H9 (cell line): Measurements from ENCODE around the gene TMA7B. TPM values are rescaled to one million over a fixed set of nuclear protein-coding genes. Genes with fewer than 3 reads are reported as not detected.

ENCODE experiments used
- DNase-seq: peaks from one replicate; pipeline ENCODE4 v3.0.0-alpha.2; 2017
- H2AFZ ChIP-seq: one replicate; pipeline ENCODE4 v1.6.1; 2013; ENCODE audit warnings: mild to moderate bottlenecking, low read length, control low read depth, moderate library complexity
- H2AK5ac ChIP-seq: 2 replicates; pipeline ENCODE4 v1.6.1; 2013; ENCODE audit warnings: low read length, control low read depth, mixed read lengths; ENCODE audit not compliant: insufficient read length
- H2BK120ac ChIP-seq: one replicate; pipeline ENCODE4 v1.6.1; 2013; ENCODE audit warnings: low read depth, mild to moderate bottlenecking, low read length, control low read depth, inconsistent platforms; ENCODE audit not compliant: poor library complexity, severe bottlenecking
- H2BK12ac ChIP-seq: 2 replicates; pipeline ENCODE4 v1.6.1; 2013; ENCODE audit warnings: low read length, control low read depth, mixed read lengths, low read depth; ENCODE audit not compliant: insufficient read length
- H2BK15ac ChIP-seq: 2 replicates; pipeline ENCODE4 v1.6.1; 2013; ENCODE audit warnings: low read depth, low read length, control low read depth
- H2BK20ac ChIP-seq: one replicate; pipeline ENCODE4 v1.6.1; 2013; ENCODE audit warnings: low read depth, mild to moderate bottlenecking, low read length, control low read depth, inconsistent platforms; ENCODE audit not compliant: poor library complexity, severe bottlenecking
- H2BK5ac ChIP-seq: 2 replicates; pipeline ENCODE4 v1.6.1; 2013; ENCODE audit warnings: low read length, control low read depth, mixed read lengths; ENCODE audit not compliant: insufficient read length
- H3K14ac ChIP-seq: 2 replicates; pipeline ENCODE4 v1.6.1; 2013; ENCODE audit warnings: low read length, control low read depth; ENCODE audit not compliant: insufficient read depth
- H3K18ac ChIP-seq: 2 replicates; pipeline ENCODE4 v1.6.1; 2013; ENCODE audit warnings: low read depth, mild to moderate bottlenecking, mixed read lengths, low read length, control low read depth; ENCODE audit not compliant: insufficient read length
- H3K23ac ChIP-seq: 2 replicates; pipeline ENCODE4 v1.6.1; 2013; ENCODE audit warnings: low read length, control low read depth, mixed read lengths, low read depth; ENCODE audit not compliant: insufficient read length
- H3K23me2 ChIP-seq: 2 replicates; pipeline ENCODE4 v1.6.1; 2013; ENCODE audit warnings: low read depth, mild to moderate bottlenecking, mixed read lengths, low read length, control low read depth; ENCODE audit not compliant: insufficient read length, poor library complexity, severe bottlenecking
- H3K27ac ChIP-seq: 2 replicates; pipeline ENCODE4 v1.5.1; 2013; ENCODE audit warnings: low read length, control low read depth, mixed read lengths, low read depth; ENCODE audit not compliant: insufficient read length
- H3K27me3 ChIP-seq: 2 replicates; pipeline ENCODE4 v1.6.1; 2013; ENCODE audit warnings: low read length, control low read depth, inconsistent platforms; ENCODE audit not compliant: insufficient read depth
- H3K4ac ChIP-seq: 2 replicates; pipeline ENCODE4 v1.6.1; 2013; ENCODE audit warnings: low read depth, mild to moderate bottlenecking, control low read depth, inconsistent platforms, low read length, moderate library complexity
- H3K4me1 ChIP-seq: 2 replicates; pipeline ENCODE4 v1.6.1; 2013; ENCODE audit warnings: low read length, control low read depth, inconsistent platforms; ENCODE audit not compliant: insufficient read depth
- H3K4me2 ChIP-seq: 2 replicates; pipeline ENCODE4 v1.6.1; 2013; ENCODE audit warnings: low read length, control low read depth, mixed read lengths; ENCODE audit not compliant: insufficient read length, insufficient read depth
- H3K56ac ChIP-seq: 2 replicates; pipeline ENCODE4 v1.6.1; 2013; ENCODE audit warnings: low read depth, mild to moderate bottlenecking, mixed read lengths, low read length, control low read depth; ENCODE audit not compliant: insufficient read length
- H3K79me1 ChIP-seq: 2 replicates; pipeline ENCODE4 v1.6.1; 2013; ENCODE audit warnings: low read depth, mild to moderate bottlenecking, moderate library complexity, low read length, control low read depth, inconsistent platforms; ENCODE audit not compliant: insufficient read depth, poor library complexity, severe bottlenecking
- H3K79me2 ChIP-seq: 2 replicates; pipeline ENCODE4 v1.6.1; 2013; ENCODE audit warnings: low read length, control low read depth, inconsistent platforms; ENCODE audit not compliant: insufficient read depth
- H3K9ac ChIP-seq: 2 replicates; pipeline ENCODE4 v1.6.1; 2013; ENCODE audit warnings: low read length, control low read depth, mixed read lengths; ENCODE audit not compliant: insufficient read length; ENCODE audit errors: extremely low read depth
- H3K9me3 ChIP-seq: one replicate; pipeline ENCODE4 v1.6.1; 2013; ENCODE audit warnings: low read depth, low read length, inconsistent platforms; ENCODE audit not compliant: control insufficient read depth
- H3T11ph ChIP-seq: one replicate; pipeline ENCODE4 v1.6.1; 2013; ENCODE audit warnings: mild to moderate bottlenecking, low read length, control low read depth, inconsistent platforms
- H4K20me1 ChIP-seq: one replicate; pipeline ENCODE4 v1.6.1; 2013; ENCODE audit not compliant: control insufficient read depth, insufficient read length, insufficient read depth
- H4K5ac ChIP-seq: 2 replicates; pipeline ENCODE4 v1.6.1; 2013; ENCODE audit warnings: low read depth, mild to moderate bottlenecking, mixed read lengths, low read length, control low read depth; ENCODE audit not compliant: insufficient read length
- H4K8ac ChIP-seq: replicated peaks from 2 replicates; pipeline ENCODE4 v1.6.1; 2013; ENCODE audit warnings: low read length, control low read depth, mixed read lengths, low read depth; ENCODE audit not compliant: insufficient read length
- H4K91ac ChIP-seq: 2 replicates; pipeline ENCODE4 v1.6.1; 2013; ENCODE audit warnings: low read depth, mild to moderate bottlenecking, moderate library complexity, mixed read lengths, low read length, control low read depth; ENCODE audit not compliant: insufficient read length
- H3K27ac Mint-ChIP-seq, 3 experiments: 2 replicates in 2 of 3; 3 replicates in 1 of 3; pipeline ENCODE4 v1.8.0; 2020 to 2021; ENCODE audit warnings: mixed read lengths in 3 of 3, mild to moderate bottlenecking in 1 of 3, moderate library complexity in 1 of 3
- H3K27me3 Mint-ChIP-seq: 2 replicates; pipeline ENCODE4 v1.8.0; 2021; ENCODE audit warnings: low read depth, mild to moderate bottlenecking, moderate library complexity, mixed read lengths
- H3K36me3 Mint-ChIP-seq, 3 experiments: 2 replicates in 2 of 3; 3 replicates in 1 of 3; pipeline ENCODE4 v1.8.0; 2020 to 2021; ENCODE audit warnings: low read depth in 3 of 3, mixed read lengths in 3 of 3; ENCODE audit not compliant: insufficient read depth in 1 of 3
- H3K4me1 Mint-ChIP-seq, 2 experiments: 2 replicates each; pipeline ENCODE4 v1.8.0; 2020; ENCODE audit warnings: mixed read lengths in 2 of 2
- H3K4me3 Mint-ChIP-seq, 2 experiments: 2 replicates in 1 of 2; 3 replicates in 1 of 2; pipeline ENCODE4 v1.8.0; 2020 to 2021; ENCODE audit warnings: mild to moderate bottlenecking in 2 of 2, mixed read lengths in 2 of 2, moderate library complexity in 1 of 2
- H3K9me3 Mint-ChIP-seq, 2 experiments: 2 replicates in 1 of 2; 3 replicates in 1 of 2; pipeline ENCODE4 v1.8.0; 2020; ENCODE audit warnings: mild to moderate bottlenecking in 2 of 2, mixed read lengths in 2 of 2, moderate library complexity in 1 of 2
- WGBS: extraction: QIAGEN DNeasy Blood & Tissue Kit; methylation state at CpG from one replicate; pipeline ENCODE4 v1.1.7; 2013; ENCODE audit warnings: missing lambda C conversion rate, low lambda C conversion rate, mixed read lengths; ENCODE audit not compliant: insufficient read length; ENCODE audit errors: extremely low coverage; 5-methylcytosine and 5-hydroxymethylcytosine counted together
- total RNA-seq: library from RNA; stranded (reverse); gene quantifications from 2 replicates; pipeline ENCODE4 v1.2.1, GENCODE V29; 2021
- TF ChIP-seq, protein P1 (sequence below): fragments of 200-600 bp; sonication (generic); conservative IDR thresholded peaks from 3 replicates; pipeline ENCODE4 v1.8.0; 2021; ENCODE audit warnings: antibody characterized with exemption, mild to moderate bottlenecking

The TMA7B gene
- total RNA-seq, 1 experiment from 2014 or later: not detected

GRCh38 chr22:40006641-40007040 is 46.4 kb downstream of the TMA7B start:
- H2AK5ac ChIP-seq: no peak overlapping the region
- no peaks in the 10 kb centered on the region; the same call in 1 of the 2 replicates for H3K79me2 ChIP-seq
- peaks cover 5% of the 10 kb centered on the region for H4K20me1 ChIP-seq
- no peak overlapping the region for H2BK12ac ChIP-seq
- peaks cover 0 to 1% (median 0%) of the 10 kb centered on the region in 3 experiments; a peak in 3 of 7 replicates for H3K36me3 Mint-ChIP-seq
- H4K8ac ChIP-seq: no peak overlapping the region
- peaks cover 6% of the 10 kb centered on the region for H3K4me1 ChIP-seq
- H2BK120ac ChIP-seq: no peak overlapping the region
- peaks cover 51 to 59% of the 10 kb centered on the region in 2 experiments for H3K4me1 Mint-ChIP-seq
- no peak overlapping the region for H3K4me3 Mint-ChIP-seq
- H3K9me3 Mint-ChIP-seq: no peaks in the 10 kb centered on the region
- H2BK15ac ChIP-seq: no peak overlapping the region
- no peak overlapping the region for H4K5ac ChIP-seq
- peaks cover 25% of the 10 kb centered on the region for H3K27me3 Mint-ChIP-seq
- H3K79me1 ChIP-seq: peaks cover 7% of the 10 kb centered on the region
- no peak overlapping the region for H2BK20ac ChIP-seq
- peaks cover 4% of the 10 kb centered on the region for H3K23me2 ChIP-seq
- no peaks in the 10 kb centered on the region for H3K27me3 ChIP-seq
- H3K18ac ChIP-seq: no peak overlapping the region
- H3K14ac ChIP-seq: no peak overlapping the region
- no CpG with 5 or more reads among the region's 8 CpGs for WGBS
- H3K4ac ChIP-seq: no peak overlapping the region
- no peaks in the 10 kb centered on the region for H3K9me3 ChIP-seq
- no peak overlapping the region for H2BK5ac ChIP-seq
- no peak overlapping the region for H4K91ac ChIP-seq
- no peak overlapping the region for H3K23ac ChIP-seq
- no peak overlapping the region for H3K4me2 ChIP-seq
- H3K27ac Mint-ChIP-seq: peak overlapping the region in 1 of 3 experiments; percentile 14; a peak in 3 of 7 replicates
- no peak overlapping the region for H3K9ac ChIP-seq
- H3K27ac ChIP-seq: no peak overlapping the region
- no peak overlapping the region for H3T11ph ChIP-seq
- TF ChIP-seq, protein P1, sequence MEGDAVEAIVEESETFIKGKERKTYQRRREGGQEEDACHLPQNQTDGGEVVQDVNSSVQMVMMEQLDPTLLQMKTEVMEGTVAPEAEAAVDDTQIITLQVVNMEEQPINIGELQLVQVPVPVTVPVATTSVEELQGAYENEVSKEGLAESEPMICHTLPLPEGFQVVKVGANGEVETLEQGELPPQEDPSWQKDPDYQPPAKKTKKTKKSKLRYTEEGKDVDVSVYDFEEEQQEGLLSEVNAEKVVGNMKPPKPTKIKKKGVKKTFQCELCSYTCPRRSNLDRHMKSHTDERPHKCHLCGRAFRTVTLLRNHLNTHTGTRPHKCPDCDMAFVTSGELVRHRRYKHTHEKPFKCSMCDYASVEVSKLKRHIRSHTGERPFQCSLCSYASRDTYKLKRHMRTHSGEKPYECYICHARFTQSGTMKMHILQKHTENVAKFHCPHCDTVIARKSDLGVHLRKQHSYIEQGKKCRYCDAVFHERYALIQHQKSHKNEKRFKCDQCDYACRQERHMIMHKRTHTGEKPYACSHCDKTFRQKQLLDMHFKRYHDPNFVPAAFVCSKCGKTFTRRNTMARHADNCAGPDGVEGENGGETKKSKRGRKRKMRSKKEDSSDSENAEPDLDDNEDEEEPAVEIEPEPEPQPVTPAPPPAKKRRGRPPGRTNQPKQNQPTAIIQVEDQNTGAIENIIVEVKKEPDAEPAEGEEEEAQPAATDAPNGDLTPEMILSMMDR: no peak
- no peak overlapping the region for H2AFZ ChIP-seq
- no peak overlapping the region for H3K56ac ChIP-seq
- DNase-seq: no peak
